ENCODE results near the gene CTDP1. TPM values are rescaled to one million over a fixed set of nuclear protein-coding genes. Genes with fewer than 3 reads are reported as not detected.

The CTDP1 gene
- total RNA-seq, 1 experiment from 2014 or later, result 24.9 TPM

GRCh38 chr18:79790996-79791972 is 111.7 kb downstream of the CTDP1 start:
- DNase-seq (ENCODE audit: low read depth, low spot score), result no peak
- no peaks in the 10 kb centered on the region for H3K4me1 ChIP-seq (ENCODE audit: control insufficient read depth in 1 of 2, insufficient read depth in 2 of 2, low read length in 2 of 2)
- ATAC-seq, result no peak

GRCh38 chr18:79792096-79792987 is 112.7 kb downstream of the CTDP1 start:
- Histone ChIP-seq H3K9me3 (ENCODE audit: control insufficient read depth in 1 of 2, insufficient read depth in 1 of 2, low read depth in 1 of 2, low read length in 2 of 2) (no peaks in the 10 kb centered on the region), H3K79me2 (ENCODE audit: insufficient read depth, low read length) (no peaks in the 10 kb centered on the region), H3K27ac (ENCODE audit: low read depth, low read length) (no peak overlapping the region), H3K36me3 (ENCODE audit: control insufficient read depth in 1 of 2, insufficient read depth in 2 of 2, low read length in 2 of 2) (no peaks in the 10 kb centered on the region), H3K4me1 (ENCODE audit: control insufficient read depth in 1 of 2, insufficient read depth in 2 of 2, low read length in 2 of 2) (no peaks in the 10 kb centered on the region), H3K4me3 (replicated peaks in 1 of 2; ENCODE audit: low read depth in 1 of 2, low read length in 2 of 2) (no peak overlapping the region), H3K9ac (ENCODE audit: low read length) (no peak overlapping the region), H3K9me2 (ENCODE audit: insufficient read depth) (no peaks in the 10 kb centered on the region), H3K27me3 (ENCODE audit: insufficient read depth, low read length) (no peaks in the 10 kb centered on the region), H3K4me2 (ENCODE audit: low read length) (no peak overlapping the region), H2AFZ (ENCODE audit: low read depth, low read length, poor library complexity, severe bottlenecking) (no peak overlapping the region), H4K20me1 (ENCODE audit: insufficient read depth) (no peaks in the 10 kb centered on the region)
- BruUV-seq (replicated peaks), result no TSS peak
- no peak for TF ChIP-seq MAX (IDR thresholded peaks at IDR 0.05)
- TF ChIP-seq FOSL1 (IDR thresholded peaks at IDR 0.05; ENCODE audit: low read depth), result no peak
- TF ChIP-seq ZFX (IDR thresholded peaks at IDR 0.05), result no peak
- no peak for TF ChIP-seq POLR2A (IDR thresholded peaks at IDR 0.05; ENCODE audit: borderline replicate concordance, extremely low read depth, insufficient read depth, insufficient read length)
- no peak for TF ChIP-seq EGR1 (IDR thresholded peaks at IDR 0.05; ENCODE audit: low read depth)
- no peak for TF ChIP-seq SP1 (IDR thresholded peaks at IDR 0.05; ENCODE audit: low read depth)
- TF ChIP-seq EZH2phosphoT487 (IDR thresholded peaks at IDR 0.05; ENCODE audit: borderline replicate concordance), result no peak
- no peak for TF ChIP-seq ELF1 (IDR thresholded peaks at IDR 0.05; ENCODE audit: borderline replicate concordance, low read depth)
- POLR2A ChIA-PET, result no interaction called here
- DNase-seq (ENCODE audit: low read depth, low spot score), result no peak
- intact Hi-C loops (cut with micrococcal nuclease), result no loop called here
- CTCF ChIA-PET, result no interaction called here
- ATAC-seq, result no peak
- RAD21 ChIA-PET (ENCODE audit: low non-redundant PET in 1 of 2, low total read pairs in 2 of 2, uncharacterized antibody in 2 of 2, unreplicated experiment in 2 of 2), result no interaction called here

More at GRCh38 chr18:79790996-79791972, 111.7 kb downstream of the CTDP1 start:
- Histone ChIP-seq H3K4me2 (ENCODE audit: low read length) (no peak overlapping the region), H3K9ac (ENCODE audit: low read length) (no peak overlapping the region), H3K27me3 (ENCODE audit: insufficient read depth, low read length) (no peaks in the 10 kb centered on the region), H3K79me2 (ENCODE audit: insufficient read depth, low read length) (no peaks in the 10 kb centered on the region), H3K9me3 (ENCODE audit: control insufficient read depth in 1 of 2, insufficient read depth in 1 of 2, low read depth in 1 of 2, low read length in 2 of 2) (no peaks in the 10 kb centered on the region), H3K4me3 (replicated peaks in 1 of 2; ENCODE audit: low read depth in 1 of 2, low read length in 2 of 2) (no peak overlapping the region), H3K36me3 (ENCODE audit: control insufficient read depth in 1 of 2, insufficient read depth in 2 of 2, low read length in 2 of 2) (no peaks in the 10 kb centered on the region), H2AFZ (ENCODE audit: low read depth, low read length, poor library complexity, severe bottlenecking) (no peak overlapping the region), H3K27ac (ENCODE audit: low read depth, low read length) (no peak overlapping the region), H4K20me1 (ENCODE audit: insufficient read depth) (no peaks in the 10 kb centered on the region), H3K9me2 (ENCODE audit: insufficient read depth) (no peaks in the 10 kb centered on the region)
- ChIA-PET RAD21 (ENCODE audit: low non-redundant PET in 1 of 2, low total read pairs in 2 of 2, uncharacterized antibody in 2 of 2, unreplicated experiment in 2 of 2) (no interaction called here), CTCF (no interaction called here), POLR2A (no interaction called here)
- no peak for TF ChIP-seq SIN3A (IDR thresholded peaks at IDR 0.05; ENCODE audit: low read depth)
- TF ChIP-seq MAX (IDR thresholded peaks at IDR 0.05), result no peak
- no peak for TF ChIP-seq EGR1 (IDR thresholded peaks at IDR 0.05; ENCODE audit: low read depth)
- no peak for TF ChIP-seq EZH2 (IDR thresholded peaks at IDR 0.05)
- TF ChIP-seq POLR2AphosphoS5 (IDR thresholded peaks at IDR 0.05; ENCODE audit: low read depth, low read length), result no peak
- no peak for TF ChIP-seq TCF7L2 (IDR thresholded peaks at IDR 0.05; ENCODE audit: borderline replicate concordance, extremely low read depth, insufficient read depth, insufficient read length)
- no peak for TF ChIP-seq CEBPB (IDR thresholded peaks at IDR 0.05; ENCODE audit: low read depth)
- intact Hi-C loops (cut with micrococcal nuclease), result no loop called here
- no TSS peak for BruUV-seq (replicated peaks)
